SKM-1 (cell line): Measurements from ENCODE around the gene KBTBD2.
"Not testable (repeated sequence)": the region's sequence is repeated elsewhere in the genome, so short reads cannot be mapped to it uniquely, and the experiment has no call there.

ENCODE experiments used
- DNase-seq: peaks from one replicate; lab custom pipeline; 2025; ENCODE audit not compliant: unreplicated experiment; lab: John Stamatoyannopoulos, UW

Gene KBTBD2

GRCh38 chr7:32855837-32856775 is 35.5 kb downstream of the KBTBD2 start:
- DNase-seq, result not testable (repeated sequence)

DNA sequence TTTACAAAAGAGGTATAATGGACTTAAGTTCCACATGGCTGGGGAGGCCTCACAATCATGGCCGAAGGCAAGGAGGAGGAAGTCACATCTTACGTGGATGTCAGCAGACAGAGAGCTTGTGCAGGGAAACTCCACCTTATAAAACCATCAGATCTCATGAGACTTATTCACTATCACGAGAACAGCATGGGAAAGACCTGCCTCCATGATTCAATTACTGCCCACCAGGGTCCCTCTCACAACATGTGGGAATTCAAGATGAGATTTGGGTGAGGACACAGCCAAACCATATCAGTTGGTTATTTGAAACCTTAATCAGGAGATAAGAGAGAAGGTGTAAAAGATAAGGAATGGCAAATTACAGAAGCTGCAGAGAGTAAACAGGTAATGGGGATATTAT is 40.9 kb downstream of the KBTBD2 start:
- DNase-seq, result not testable (repeated sequence)

DNA sequence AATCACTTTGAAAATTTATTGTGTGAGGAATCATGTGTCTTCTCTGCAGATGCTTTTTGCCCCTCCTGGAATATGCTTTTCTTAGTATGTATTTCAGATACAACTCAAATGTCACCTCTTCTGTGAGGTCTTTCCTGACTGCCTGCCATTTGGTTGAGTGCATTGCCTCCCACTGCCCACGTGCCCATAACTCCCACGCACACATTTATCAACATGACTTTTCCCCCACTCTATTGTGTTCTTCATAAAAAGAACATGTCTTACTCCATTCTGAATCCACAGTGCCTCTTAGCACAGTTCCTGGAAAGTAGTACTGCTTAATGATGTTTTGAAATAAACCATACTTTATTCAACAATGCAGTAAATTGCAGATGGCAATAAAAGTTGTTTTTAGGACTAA is 42.9 kb downstream of the KBTBD2 start:
- not testable (repeated sequence) for DNase-seq

- peak; percentile 14 for DNase-seq
Observed at GRCh38 chr7:32846630-32847225, 44.8 kb downstream of the KBTBD2 start.

GRCh38 chr7:32844748-32845147 is 46.8 kb downstream of the KBTBD2 start:
- not testable (repeated sequence) for DNase-seq

GRCh38 chr7:32843763-32844162 is 47.8 kb downstream of the KBTBD2 start:
- DNase-seq, result not testable (repeated sequence)

DNA sequence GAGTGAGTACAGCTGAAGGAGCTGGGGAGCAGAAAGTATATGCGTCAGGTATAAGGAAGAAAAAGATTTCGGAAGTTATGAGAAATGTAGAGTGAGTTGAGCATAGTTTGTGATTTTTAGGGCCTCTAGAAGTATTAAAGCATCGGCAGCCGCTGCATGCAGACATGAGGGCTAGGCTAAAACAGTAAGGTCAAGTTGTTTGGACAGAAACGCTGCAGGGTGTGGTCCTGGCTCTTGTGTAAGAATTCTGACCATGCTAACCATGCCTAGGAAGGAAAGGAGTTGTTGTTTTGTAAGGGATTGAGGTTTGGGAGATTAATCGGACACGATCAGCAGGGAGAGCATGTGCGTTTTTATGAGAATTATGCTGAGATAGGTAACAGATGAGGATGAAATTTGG is 51.7 kb downstream of the KBTBD2 start:
- DNase-seq, result not testable (repeated sequence)

- DNase-seq, result not testable (repeated sequence)
Observed at GRCh38 chr7:32828996-32829752, 62.4 kb downstream of the KBTBD2 start.
